Measurements from ENCODE around the gene EGR4.

The EGR4 gene

DNA sequence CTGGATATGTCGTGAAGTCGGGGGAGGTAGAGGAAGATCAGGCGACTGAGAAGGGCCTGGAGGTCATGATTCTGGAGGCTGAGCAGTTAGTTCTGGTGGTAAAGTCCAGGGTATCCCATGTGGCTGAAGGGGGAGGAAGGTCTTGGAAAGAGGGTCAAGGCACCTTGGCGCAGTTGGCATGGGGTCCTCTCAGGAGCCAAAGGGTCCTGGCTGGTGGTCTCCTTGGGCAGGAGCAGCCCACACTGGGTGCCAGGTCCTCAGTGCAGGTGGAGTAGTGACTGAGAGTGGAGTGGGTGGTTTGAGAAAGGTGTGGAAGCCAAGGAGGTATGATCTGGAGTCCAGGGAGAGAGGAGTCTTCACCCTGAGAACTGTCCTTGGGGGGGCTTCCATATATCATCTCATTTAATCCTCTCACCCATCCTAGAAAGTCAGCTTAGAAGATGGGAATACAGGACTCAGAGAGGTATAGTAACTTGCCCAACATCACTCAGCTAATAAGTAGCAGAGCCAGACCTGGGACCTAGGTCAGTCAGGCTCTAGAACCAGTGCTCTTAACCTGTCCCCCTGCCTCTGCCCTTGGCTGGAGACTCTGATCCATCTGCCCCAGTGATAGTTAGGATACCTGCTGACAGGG lies 33.5 kb downstream of the EGR4 start:
- TF ChIP-seq, protein P1, sequence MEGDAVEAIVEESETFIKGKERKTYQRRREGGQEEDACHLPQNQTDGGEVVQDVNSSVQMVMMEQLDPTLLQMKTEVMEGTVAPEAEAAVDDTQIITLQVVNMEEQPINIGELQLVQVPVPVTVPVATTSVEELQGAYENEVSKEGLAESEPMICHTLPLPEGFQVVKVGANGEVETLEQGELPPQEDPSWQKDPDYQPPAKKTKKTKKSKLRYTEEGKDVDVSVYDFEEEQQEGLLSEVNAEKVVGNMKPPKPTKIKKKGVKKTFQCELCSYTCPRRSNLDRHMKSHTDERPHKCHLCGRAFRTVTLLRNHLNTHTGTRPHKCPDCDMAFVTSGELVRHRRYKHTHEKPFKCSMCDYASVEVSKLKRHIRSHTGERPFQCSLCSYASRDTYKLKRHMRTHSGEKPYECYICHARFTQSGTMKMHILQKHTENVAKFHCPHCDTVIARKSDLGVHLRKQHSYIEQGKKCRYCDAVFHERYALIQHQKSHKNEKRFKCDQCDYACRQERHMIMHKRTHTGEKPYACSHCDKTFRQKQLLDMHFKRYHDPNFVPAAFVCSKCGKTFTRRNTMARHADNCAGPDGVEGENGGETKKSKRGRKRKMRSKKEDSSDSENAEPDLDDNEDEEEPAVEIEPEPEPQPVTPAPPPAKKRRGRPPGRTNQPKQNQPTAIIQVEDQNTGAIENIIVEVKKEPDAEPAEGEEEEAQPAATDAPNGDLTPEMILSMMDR (IDR thresholded peaks at IDR 0.05; ENCODE audit: low read depth, low read length), result no peak
- Histone ChIP-seq H3K27ac (no peak overlapping the region), H3K36me3 (peaks cover 63% of the 10 kb centered on the region), H3K4me3 (ENCODE audit: low read depth, low read length) (no peak overlapping the region), H3K9me3 (ENCODE audit: severe bottlenecking) (no peaks in the 10 kb centered on the region), H3K27me3 (ENCODE audit: insufficient read depth, low read depth, severe bottlenecking) (no peaks in the 10 kb centered on the region)
- no peak for DNase-seq

DNA sequence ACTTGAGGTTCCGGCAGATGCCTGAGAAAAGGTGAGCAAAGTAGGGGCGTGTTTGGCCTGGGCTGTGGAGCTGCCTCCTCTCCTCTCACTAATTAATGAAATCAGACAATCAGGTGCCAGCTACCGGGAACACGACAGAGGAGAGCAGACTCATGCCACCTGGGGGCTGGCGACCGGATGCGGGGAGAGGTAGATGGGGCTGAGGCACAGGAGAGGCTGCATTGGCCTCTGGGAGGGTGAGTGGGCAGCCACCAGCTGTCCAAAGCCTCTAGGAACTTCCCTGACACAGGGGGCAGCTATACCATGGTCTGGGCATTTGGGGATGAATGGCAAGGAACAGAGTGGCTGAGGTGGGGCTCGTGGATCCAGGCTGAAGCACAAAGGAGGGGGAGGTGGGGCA lies 34.1 kb downstream of the EGR4 start:
- H3K27me3 ChIP-seq (ENCODE audit: insufficient read depth, low read depth, severe bottlenecking), result no peaks in the 10 kb centered on the region
- peaks cover 68% of the 10 kb centered on the region for H3K36me3 ChIP-seq
- no peak overlapping the region for H3K27ac ChIP-seq
- DNase-seq, result no peak
- H3K4me3 ChIP-seq (ENCODE audit: low read depth, low read length), result no peak overlapping the region
- TF ChIP-seq, protein P1 (IDR thresholded peaks at IDR 0.05; ENCODE audit: low read depth, low read length), result no peak
- H3K9me3 ChIP-seq (ENCODE audit: severe bottlenecking), result no peaks in the 10 kb centered on the region

DNA sequence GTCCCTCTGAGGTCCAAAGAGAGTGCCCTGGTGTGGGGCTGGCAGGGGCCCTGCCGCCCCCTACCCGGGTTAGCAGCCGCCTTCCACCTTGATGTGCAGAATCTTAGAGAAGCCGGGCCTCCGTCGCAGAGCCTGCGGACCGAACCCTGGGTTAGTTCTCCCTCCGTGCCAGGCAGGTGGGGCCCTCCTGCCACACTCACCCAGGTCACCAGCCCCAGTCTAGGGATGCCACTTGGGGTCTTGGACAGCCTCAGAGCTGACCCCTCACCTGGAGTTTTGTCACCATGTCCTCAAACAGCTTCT lies 34.5 kb downstream of the EGR4 start:
- H3K36me3 ChIP-seq, result peaks cover 71% of the 10 kb centered on the region
- no peaks in the 10 kb centered on the region for H3K27me3 ChIP-seq (ENCODE audit: insufficient read depth, low read depth, severe bottlenecking)
- H3K9me3 ChIP-seq (ENCODE audit: severe bottlenecking), result no peaks in the 10 kb centered on the region
- H3K27ac ChIP-seq, result no peak overlapping the region
- no peak overlapping the region for H3K4me3 ChIP-seq (ENCODE audit: low read depth, low read length)
- DNase-seq, result no peak
- TF ChIP-seq, protein P1 (IDR thresholded peaks at IDR 0.05; ENCODE audit: low read depth, low read length), result no peak

DNA sequence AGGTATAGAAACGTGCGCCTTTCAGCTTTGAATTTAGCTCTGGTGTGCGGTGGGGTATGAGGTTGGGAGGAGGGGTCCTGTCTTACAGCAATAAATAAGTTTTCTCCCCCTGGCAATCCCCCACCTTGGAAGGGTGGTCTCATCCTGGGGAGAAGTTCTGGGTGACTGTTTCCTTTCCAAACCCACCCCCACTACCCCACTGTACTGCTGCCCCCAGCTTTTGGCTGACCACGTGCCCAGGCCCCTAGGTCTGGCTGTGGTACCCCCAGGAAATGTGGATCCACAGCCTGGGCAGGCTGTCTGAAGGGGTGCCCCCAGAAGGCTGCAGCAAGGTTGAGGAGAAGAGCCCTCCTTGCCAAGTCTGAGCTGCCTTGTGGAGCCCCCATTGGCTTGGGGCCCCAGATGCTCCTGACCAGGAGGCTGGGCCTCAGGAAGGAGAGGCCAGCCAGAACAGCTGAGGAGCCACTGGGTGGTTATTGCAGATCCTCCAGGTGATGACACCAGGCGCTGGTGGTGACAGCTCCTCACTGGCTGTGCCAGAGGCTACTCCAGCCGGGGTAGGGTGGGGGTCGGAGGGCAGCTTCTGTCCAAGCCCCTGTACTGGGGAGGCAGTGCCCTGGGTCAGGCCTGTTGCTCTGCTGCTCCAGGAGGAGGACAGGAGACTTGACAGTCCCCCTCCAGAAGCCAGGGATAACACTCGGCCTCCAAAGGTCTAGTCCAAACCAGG lies 35.0 kb downstream of the EGR4 start:
- Histone ChIP-seq H3K4me3 (ENCODE audit: low read depth, low read length) (no peak overlapping the region), H3K36me3 (peaks cover 71% of the 10 kb centered on the region), H3K9me3 (ENCODE audit: severe bottlenecking) (no peaks in the 10 kb centered on the region), H3K27me3 (ENCODE audit: insufficient read depth, low read depth, severe bottlenecking) (no peaks in the 10 kb centered on the region), H3K27ac (no peak overlapping the region)
- no peak for DNase-seq
- TF ChIP-seq, protein P1 (IDR thresholded peaks at IDR 0.05; ENCODE audit: low read depth, low read length), result no peak

DNA sequence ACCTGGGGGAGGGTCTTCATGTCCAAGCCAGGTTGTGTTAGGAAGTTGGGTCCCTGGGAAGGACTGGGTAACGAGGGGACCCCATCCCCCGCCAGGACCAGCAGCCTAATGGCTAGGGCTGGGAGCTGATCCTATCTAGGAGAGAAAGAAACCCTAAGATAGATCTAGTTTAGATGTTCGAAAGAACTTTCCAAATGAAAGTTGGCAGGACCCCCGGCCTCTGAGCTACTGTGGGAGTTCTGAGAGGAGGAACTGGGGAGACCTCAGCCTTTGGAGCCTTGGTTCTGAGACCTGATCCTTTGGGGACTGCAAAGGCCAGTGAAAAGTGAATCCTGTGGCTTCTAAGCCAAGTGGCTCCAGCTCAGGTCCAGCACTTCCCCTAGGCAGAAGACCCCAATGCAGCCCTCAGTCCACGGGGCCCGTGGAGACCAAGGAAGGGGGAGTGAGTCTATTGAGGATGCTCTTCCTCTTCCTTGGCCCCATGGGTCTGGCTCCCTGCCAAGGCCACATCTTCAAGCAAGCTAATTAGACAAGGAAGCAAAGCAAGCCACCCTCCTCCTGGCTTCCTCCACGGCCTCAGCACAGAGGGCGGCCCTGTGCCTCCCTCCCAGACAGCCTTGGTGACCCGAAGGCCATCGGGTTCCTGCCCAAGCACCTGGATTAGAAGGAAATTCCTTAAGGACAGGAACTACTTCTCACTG lies 35.8 kb downstream of the EGR4 start:
- Histone ChIP-seq H3K27ac (no peak overlapping the region), H3K27me3 (ENCODE audit: insufficient read depth, low read depth, severe bottlenecking) (no peaks in the 10 kb centered on the region), H3K9me3 (ENCODE audit: severe bottlenecking) (no peaks in the 10 kb centered on the region), H3K36me3 (peaks cover 73% of the 10 kb centered on the region), H3K4me3 (ENCODE audit: low read depth, low read length) (no peak overlapping the region)
- DNase-seq, result no peak
- TF ChIP-seq, protein P1 (IDR thresholded peaks at IDR 0.05; ENCODE audit: low read depth, low read length), result no peak

Measured in WERI-Rb-1 (cell line).